Suprapubic skin (tissue), 3 donors: Measurements from ENCODE around the gene SF3B2.

ENCODE experiments used
- POLR2A ChIP-seq, 2 donors: fragments of 450-650 bp; IDR thresholded peaks; one replicate each; pipeline ENCODE4 v1.6.1; 2017; ENCODE audit warnings: antibody characterized with exemption in 2 of 2, mild to moderate bottlenecking in 2 of 2, moderate library complexity in 2 of 2
- TF ChIP-seq, protein P1 (sequence below), 2 donors: fragments of 200-600 bp in 1 of 2; fragments of 450-650 bp in 1 of 2; sonication (generic) in 1 of 2; IDR thresholded peaks; one replicate each; pipeline ENCODE4 v1.5.1; 2016 to 2019; ENCODE audit warnings: antibody characterized with exemption in 2 of 2, mild to moderate bottlenecking in 1 of 2, moderate library complexity in 1 of 2

DNA sequence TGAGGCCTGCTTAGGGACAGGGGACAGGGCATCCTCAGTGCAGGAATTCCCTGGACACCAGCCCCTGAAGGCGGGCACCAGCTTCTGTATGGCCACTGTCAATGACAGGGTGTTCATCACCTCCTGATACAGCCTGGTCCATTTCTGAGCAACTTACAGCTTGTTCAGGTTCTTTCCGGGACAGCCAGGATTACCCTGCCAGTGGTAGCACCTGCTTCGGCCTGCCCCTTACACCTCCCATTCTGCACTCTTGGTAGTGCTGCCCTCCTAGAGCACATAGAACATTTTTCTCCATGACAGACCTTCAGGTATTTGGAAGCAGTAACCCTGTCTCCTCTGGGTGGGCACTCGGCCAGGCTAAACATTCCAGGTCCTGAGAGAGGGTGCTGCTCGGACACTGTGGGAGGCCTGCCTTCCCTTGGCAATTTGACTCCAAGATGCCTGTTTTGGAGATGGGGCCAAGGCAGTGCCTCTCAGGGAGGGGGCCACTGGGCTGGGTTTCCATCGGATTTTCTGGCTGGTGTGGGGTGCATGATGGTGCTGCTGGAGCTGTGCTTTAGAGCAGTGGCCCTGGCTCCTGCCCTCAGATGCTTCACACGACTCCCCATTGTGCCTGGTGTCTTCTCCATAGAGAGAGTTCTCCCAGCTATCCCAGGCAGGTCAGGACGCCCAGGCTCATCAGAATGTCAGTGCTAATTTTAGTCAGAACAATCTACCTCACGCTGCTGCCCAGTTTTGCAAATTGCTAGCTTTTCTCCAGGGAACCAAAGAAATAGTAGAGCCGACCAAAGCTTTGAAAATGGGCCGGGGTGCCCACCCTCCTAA lies 4.4 kb upstream of the SF3B2 start:
- TF ChIP-seq, protein P1, sequence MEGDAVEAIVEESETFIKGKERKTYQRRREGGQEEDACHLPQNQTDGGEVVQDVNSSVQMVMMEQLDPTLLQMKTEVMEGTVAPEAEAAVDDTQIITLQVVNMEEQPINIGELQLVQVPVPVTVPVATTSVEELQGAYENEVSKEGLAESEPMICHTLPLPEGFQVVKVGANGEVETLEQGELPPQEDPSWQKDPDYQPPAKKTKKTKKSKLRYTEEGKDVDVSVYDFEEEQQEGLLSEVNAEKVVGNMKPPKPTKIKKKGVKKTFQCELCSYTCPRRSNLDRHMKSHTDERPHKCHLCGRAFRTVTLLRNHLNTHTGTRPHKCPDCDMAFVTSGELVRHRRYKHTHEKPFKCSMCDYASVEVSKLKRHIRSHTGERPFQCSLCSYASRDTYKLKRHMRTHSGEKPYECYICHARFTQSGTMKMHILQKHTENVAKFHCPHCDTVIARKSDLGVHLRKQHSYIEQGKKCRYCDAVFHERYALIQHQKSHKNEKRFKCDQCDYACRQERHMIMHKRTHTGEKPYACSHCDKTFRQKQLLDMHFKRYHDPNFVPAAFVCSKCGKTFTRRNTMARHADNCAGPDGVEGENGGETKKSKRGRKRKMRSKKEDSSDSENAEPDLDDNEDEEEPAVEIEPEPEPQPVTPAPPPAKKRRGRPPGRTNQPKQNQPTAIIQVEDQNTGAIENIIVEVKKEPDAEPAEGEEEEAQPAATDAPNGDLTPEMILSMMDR (IDR thresholded peaks at IDR 0.05): no peak
- TF ChIP-seq POLR2A (IDR thresholded peaks at IDR 0.05): no peak
